Endodermal cell (in vitro differentiated cells): ENCODE results near the gene ANKRD44. TPM values are rescaled to one million over a fixed set of nuclear protein-coding genes. Genes with fewer than 3 reads are reported as not detected.

Experiments
- DNase-seq: peaks from one replicate; pipeline ENCODE4 v3.0.0-alpha.2; 2017
- H3K27ac ChIP-seq: 2 replicates; pipeline ENCODE4 v1.5.1; 2013; ENCODE audit warnings: mild to moderate bottlenecking, low read depth, low read length, moderate library complexity
- H3K27me3 ChIP-seq: 2 replicates; pipeline ENCODE4 v1.6.1; 2013; ENCODE audit warnings: mild to moderate bottlenecking, low read length, moderate library complexity; ENCODE audit not compliant: insufficient read depth, control insufficient read depth, poor library complexity, severe bottlenecking
- H3K36me3 ChIP-seq: 2 replicates; pipeline ENCODE4 v1.7.0; 2013; ENCODE audit warnings: mild to moderate bottlenecking, low read length, moderate library complexity; ENCODE audit not compliant: control insufficient read depth, insufficient read depth
- H3K4me1 ChIP-seq: one replicate; pipeline ENCODE4 v1.7.0; 2013; ENCODE audit warnings: low read length; ENCODE audit not compliant: control insufficient read depth, insufficient read depth
- H3K4me3 ChIP-seq: 2 replicates; pipeline ENCODE4 v1.5.1; 2013; ENCODE audit warnings: mild to moderate bottlenecking, low read length, moderate library complexity
- H3K9ac ChIP-seq: 2 replicates; pipeline ENCODE4 v1.6.1; 2013; ENCODE audit warnings: mild to moderate bottlenecking, low read length, moderate library complexity; ENCODE audit not compliant: poor library complexity, severe bottlenecking; ENCODE audit errors: extremely low read depth
- H3K9me3 ChIP-seq: 2 replicates; pipeline ENCODE4 v1.6.1; 2013; ENCODE audit warnings: mild to moderate bottlenecking, low read length, moderate library complexity; ENCODE audit not compliant: control insufficient read depth
- H3K27ac Mint-ChIP-seq: 2 replicates; pipeline ENCODE4 v1.8.0; 2020; ENCODE audit warnings: mixed read lengths
- H3K27me3 Mint-ChIP-seq: 2 replicates; pipeline ENCODE4 v1.8.0; 2021; ENCODE audit warnings: mild to moderate bottlenecking, mixed read lengths; ENCODE audit not compliant: insufficient read depth
- H3K36me3 Mint-ChIP-seq: 2 replicates; pipeline ENCODE4 v1.8.0; 2020; ENCODE audit warnings: low read depth, mixed read lengths
- H3K4me1 Mint-ChIP-seq: 2 replicates; pipeline ENCODE4 v1.8.0; 2020; ENCODE audit warnings: mixed read lengths
- H3K4me3 Mint-ChIP-seq: 2 replicates; pipeline ENCODE4 v1.8.0; 2020; ENCODE audit warnings: mild to moderate bottlenecking, moderate library complexity, mixed read lengths
- H3K9me3 Mint-ChIP-seq: 2 replicates; pipeline ENCODE4 v1.8.0; 2020; ENCODE audit warnings: mild to moderate bottlenecking, mixed read lengths
- CTCF ChIP-seq: fragments of 200-600 bp; sonication (generic); conservative IDR thresholded peaks from 2 replicates; pipeline ENCODE4 v1.5.0; 2021; ENCODE audit warnings: antibody characterized with exemption, mild to moderate bottlenecking
- WGBS, 2 experiments: methylation state at CpG; one replicate each; pipeline versions ENCODE4 v1.1.5 to v1.1.7; 2013; ENCODE audit warnings: missing lambda C conversion rate in 2 of 2, mixed read lengths in 1 of 2; ENCODE audit not compliant: insufficient coverage in 1 of 2, insufficient read length in 1 of 2; 5-methylcytosine and 5-hydroxymethylcytosine counted together
- total RNA-seq, 2 donors: library from RNA; stranded (reverse); fragmentation: NEBNext Ultra II Directional in 1 of 2; extraction: Animal tissue kit (Norgen Biotek cat#: 25700) in 1 of 2; gene quantifications; 2 replicates in 1 of 2; 3 replicates in 1 of 2; pipeline ENCODE4 v1.2.1, GENCODE V29; 2021

ANKRD44 gene
- total RNA-seq, 2 donors from 2014 or later: 6.2 to 10.6 TPM

- 94 to 100% methylated on average over 3 to 5 of the region's 5 CpGs for WGBS, 2 experiments
- Histone ChIP-seq H3K27ac (no peak overlapping the region), H3K4me3 (no peak overlapping the region), H3K9ac (no peak overlapping the region), H3K9me3 (no peaks in the 10 kb centered on the region), H3K27me3 (no peaks in the 10 kb centered on the region), H3K36me3 (no peaks in the 10 kb centered on the region), H3K4me1 (no peaks in the 10 kb centered on the region)
- TF ChIP-seq CTCF: no peak
- Mint-ChIP-seq H3K27ac (no peak overlapping the region), H3K4me3 (no peak overlapping the region), H3K4me1 (no peaks in the 10 kb centered on the region), H3K27me3 (no peaks in the 10 kb centered on the region), H3K9me3 (no peaks in the 10 kb centered on the region), H3K36me3 (no peaks in the 10 kb centered on the region)
- DNase-seq: no peak
These were observed 224.9 kb downstream of the ANKRD44 start for GRCh38 chr2:197085665-197086064.

- H3K9me3 Mint-ChIP-seq: no peaks in the 10 kb centered on the region
- Histone ChIP-seq H3K27me3 (no peaks in the 10 kb centered on the region), H3K4me1 (no peaks in the 10 kb centered on the region), H3K9me3 (peaks cover 4% of the 10 kb centered on the region), H3K9ac (no peak overlapping the region), H3K4me3 (no peak overlapping the region), H3K27ac (no peak overlapping the region), H3K36me3 (no peaks in the 10 kb centered on the region)
- H3K36me3 Mint-ChIP-seq: peaks cover 2% of the 10 kb centered on the region
- no peak for DNase-seq
- no peak overlapping the region for H3K4me3 Mint-ChIP-seq
- no peak overlapping the region for H3K27ac Mint-ChIP-seq
- H3K4me1 Mint-ChIP-seq: peaks cover 9% of the 10 kb centered on the region
- no peak for TF ChIP-seq CTCF
- WGBS, 2 experiments: 88 to 100% methylated on average over 3 to 4 of the region's 4 CpGs
- H3K27me3 Mint-ChIP-seq: no peaks in the 10 kb centered on the region
These were observed 229.3 kb downstream of the ANKRD44 start for GRCh38 chr2:197081294-197081693.

- Histone ChIP-seq H3K27ac (no peak overlapping the region), H3K9ac (no peak overlapping the region), H3K4me3 (no peak overlapping the region), H3K27me3 (no peaks in the 10 kb centered on the region), H3K9me3 (peaks cover 4% of the 10 kb centered on the region), H3K36me3 (no peaks in the 10 kb centered on the region), H3K4me1 (no peaks in the 10 kb centered on the region)
- DNase-seq: no peak
- Mint-ChIP-seq H3K9me3 (no peaks in the 10 kb centered on the region), H3K4me1 (peaks cover 9% of the 10 kb centered on the region), H3K27ac (no peak overlapping the region), H3K4me3 (no peak overlapping the region), H3K36me3 (peaks cover 2% of the 10 kb centered on the region), H3K27me3 (no peaks in the 10 kb centered on the region)
- 76 to 85% methylated on average over 7 of the region's 7 CpGs for WGBS, 2 experiments
- no peak for TF ChIP-seq CTCF
These were observed 229.9 kb downstream of the ANKRD44 start for GRCh38 chr2:197080578-197081216.
